Liver (tissue), 9 donors: ENCODE measurements around the gene RAI1. TPM values are rescaled to one million over a fixed set of nuclear protein-coding genes. Genes with fewer than 3 reads are reported as not detected.

ENCODE experiments used
- DNase-seq: peaks from one replicate; pipeline ENCODE4 v3.0.0-alpha.2; 2017; ENCODE audit warnings: low spot score
- H3K27ac ChIP-seq, 2 donors: one replicate each; pipeline ENCODE4 v1.7.0; 2013; ENCODE audit warnings: inconsistent platforms in 2 of 2, low read length in 2 of 2, control low read depth in 1 of 2, low read depth in 1 of 2, mild to moderate bottlenecking in 1 of 2
- H3K27me3 ChIP-seq, 4 donors: one replicate each; pipeline versions ENCODE4 v1.6.1 to v1.7.0; 2013; ENCODE audit warnings: low read length in 3 of 4, inconsistent platforms in 1 of 4, mild to moderate bottlenecking in 1 of 4, moderate library complexity in 1 of 4; ENCODE audit not compliant: control insufficient read depth in 4 of 4, insufficient read depth in 4 of 4
- H3K36me3 ChIP-seq, 4 donors: one replicate each; pipeline versions ENCODE4 v1.6.1 to v1.7.0; 2013; ENCODE audit warnings: low read length in 3 of 4, mild to moderate bottlenecking in 3 of 4, low read depth in 1 of 4, moderate library complexity in 1 of 4; ENCODE audit not compliant: control insufficient read depth in 4 of 4, insufficient read depth in 3 of 4
- H3K4me1 ChIP-seq, 4 donors: one replicate each; pipeline versions ENCODE4 v1.6.1 to v1.7.0; 2013; ENCODE audit warnings: low read length in 3 of 4, mild to moderate bottlenecking in 3 of 4, moderate library complexity in 1 of 4; ENCODE audit not compliant: control insufficient read depth in 4 of 4, insufficient read depth in 4 of 4
- H3K4me3 ChIP-seq, 3 donors: one replicate each; pipeline versions ENCODE4 v1.6.1 to v1.7.0; 2013; ENCODE audit warnings: low read length in 3 of 3, control low read depth in 1 of 3, low read depth in 1 of 3, mild to moderate bottlenecking in 1 of 3
- H3K9ac ChIP-seq, 2 donors: one replicate each; pipeline ENCODE4 v1.7.0; 2013; ENCODE audit warnings: low read length in 2 of 2, mild to moderate bottlenecking in 2 of 2, moderate library complexity in 2 of 2, control low read depth in 1 of 2, low read depth in 1 of 2
- H3K9me3 ChIP-seq, 4 donors: one replicate each; pipeline versions ENCODE4 v1.6.1 to v1.7.0; 2013; ENCODE audit warnings: low read length in 3 of 4; ENCODE audit not compliant: control insufficient read depth in 4 of 4
- ATF3 ChIP-seq: IDR thresholded peaks from 2 replicates; pipeline ENCODE4 v1.6.1; 2016; ENCODE audit warnings: antibody characterized with exemption
- CTCF ChIP-seq: fragments of 150-350 bp; IDR thresholded peaks from 2 replicates; pipeline ENCODE4 v1.5.1; 2017; ENCODE audit warnings: improper control_type of control experiment, low read depth, low read length; ENCODE audit not compliant: missing input control
- EGR1 ChIP-seq, 2 donors: IDR thresholded peaks; 2 replicates each; pipeline ENCODE4 v1.6.1; 2016 to 2018; ENCODE audit warnings: antibody characterized with exemption in 2 of 2, low read depth in 2 of 2
- FOXA1 ChIP-seq: IDR thresholded peaks from 2 replicates; pipeline ENCODE4 v1.6.1; 2016; ENCODE audit warnings: antibody characterized with exemption
- FOXA2 ChIP-seq: IDR thresholded peaks from 2 replicates; pipeline ENCODE4 v1.6.1; 2016; ENCODE audit warnings: antibody characterized with exemption
- GABPA ChIP-seq, 2 donors: IDR thresholded peaks in 1 of 2; conservative IDR thresholded peaks in 1 of 2; 2 replicates each; pipeline ENCODE4 v1.6.1; 2016; ENCODE audit warnings: antibody characterized with exemption in 2 of 2, mild to moderate bottlenecking in 1 of 2, moderate library complexity in 1 of 2
- HNF4A ChIP-seq, 2 donors: conservative IDR thresholded peaks; 2 replicates each; pipeline ENCODE4 v1.6.1; 2016; ENCODE audit warnings: antibody characterized with exemption in 2 of 2, mild to moderate bottlenecking in 2 of 2
- HNF4G ChIP-seq: IDR thresholded peaks from 2 replicates; pipeline ENCODE4 v1.6.1; 2016; ENCODE audit warnings: antibody characterized with exemption
- JUND ChIP-seq, 2 donors: IDR thresholded peaks; 2 replicates each; pipeline ENCODE4 v1.6.1; 2016; ENCODE audit warnings: antibody characterized with exemption in 2 of 2
- MAX ChIP-seq: IDR thresholded peaks from 2 replicates; pipeline ENCODE4 v1.6.1; 2016; ENCODE audit warnings: antibody characterized with exemption
- NR2F2 ChIP-seq: IDR thresholded peaks from 2 replicates; pipeline ENCODE4 v1.6.1; 2016; ENCODE audit warnings: antibody characterized with exemption
- RAD21 ChIP-seq, 2 donors: IDR thresholded peaks; 2 replicates each; pipeline ENCODE4 v1.6.1; 2016; ENCODE audit warnings: antibody characterized with exemption in 2 of 2, mild to moderate bottlenecking in 2 of 2
- RXRA ChIP-seq, 2 donors: IDR thresholded peaks; 2 replicates each; pipeline ENCODE4 v1.6.1; 2017 to 2018; ENCODE audit warnings: antibody characterized with exemption in 2 of 2, mild to moderate bottlenecking in 1 of 2
- SP1 ChIP-seq: IDR thresholded peaks from 2 replicates; pipeline ENCODE4 v1.6.1; 2018; ENCODE audit warnings: antibody characterized with exemption, mild to moderate bottlenecking
- TAF1 ChIP-seq: conservative IDR thresholded peaks from 2 replicates; pipeline ENCODE4 v1.6.1; 2016; ENCODE audit warnings: antibody characterized with exemption, mild to moderate bottlenecking
- YY1 ChIP-seq: IDR thresholded peaks from 2 replicates; pipeline ENCODE4 v1.6.1; 2016; ENCODE audit warnings: antibody characterized with exemption, mild to moderate bottlenecking
- ZBTB33 ChIP-seq: IDR thresholded peaks from 2 replicates; pipeline ENCODE4 v1.6.1; 2016; ENCODE audit warnings: antibody characterized with exemption
- WGBS: extraction: QIAGEN DNeasy Blood & Tissue Kit; methylation state at CpG from one replicate; pipeline ENCODE4 v1.1.7; 2013; 5-methylcytosine and 5-hydroxymethylcytosine counted together
- polyA plus RNA-seq, 2 donors: library from polyadenylated mRNA; stranded (reverse) in 1 of 2; unstranded in 1 of 2; fragments of 200-250 nt in 1 of 2; fragments of >200 nt in 1 of 2; fragmentation: Nextera tagmentation in 1 of 2; extraction: Ambion mirVana in 1 of 2; gene quantifications; one replicate each; pipeline versions ENCODE4 v1.2.1 to v1.2.3, GENCODE V29; 2013 to 2015
- total RNA-seq, 2 donors: library from RNA; depleted of rRNA; stranded (reverse); fragments of >200 nt; gene quantifications; one replicate each; pipeline ENCODE4 v1.2.3, GENCODE V29; 2014
- donor health status: healthy.
- donor health status: healthy.
- donor health status: healthy.
- donor health status: healthy.
- donor health status: healthy.

RAI1 gene
- total and polyA plus RNA-seq, 4 donors: 0.57 to 7.6 (median 5.3) TPM

- no peak for TF ChIP-seq SP1
Observed at GRCh38 chr17:17732444-17732843, 51.2 kb downstream of the RAI1 start (continued).

- 89% methylated on average over 9 of the region's 9 CpGs for WGBS
Observed at GRCh38 chr17:17732892-17733670, 51.8 kb downstream of the RAI1 start.

GRCh38 chr17:17736205-17737183, 55.2 kb downstream of the RAI1 start:
- no peaks in the 10 kb centered on the region for H3K9me3 ChIP-seq
- no peaks in the 10 kb centered on the region for H3K27me3 ChIP-seq
- H3K4me1 ChIP-seq: peaks cover 0 to 4% (median 2%) of the 10 kb centered on the region in 4 donors
- no peak overlapping the region for H3K4me3 ChIP-seq
- no peak for DNase-seq
- WGBS: 84% methylated on average over 5 of the region's 5 CpGs
- H3K27ac ChIP-seq: no peak overlapping the region
- H3K36me3 ChIP-seq: peaks cover 0 to 2% (median 0%) of the 10 kb centered on the region in 4 donors
- H3K9ac ChIP-seq: no peak overlapping the region
- TF ChIP-seq GABPA (IDR thresholded peaks at IDR 0.05 in 1 of 2, conservative IDR thresholded peaks at IDR 0.05 in 1 of 2) (no peak), RAD21 (IDR thresholded peaks at IDR 0.05) (no peak), MAX (no peak), EGR1 (IDR thresholded peaks at IDR 0.05; ENCODE audit: low read depth in 2 of 2) (no peak), ATF3 (no peak), TAF1 (no peak), FOXA1 (no peak), CTCF (no peak), RXRA (IDR thresholded peaks at IDR 0.05) (no peak), NR2F2 (no peak)

More at GRCh38 chr17:17732892-17733670, 51.8 kb downstream of the RAI1 start:
- H3K9ac ChIP-seq: no peak overlapping the region
- TF ChIP-seq RXRA (IDR thresholded peaks at IDR 0.05) (no peak), MAX (no peak), TAF1 (no peak), FOXA2 (no peak), NR2F2 (no peak), HNF4A (conservative IDR thresholded peaks at IDR 0.05) (no peak), EGR1 (IDR thresholded peaks at IDR 0.05; ENCODE audit: low read depth in 2 of 2) (no peak), ATF3 (no peak), FOXA1 (no peak), JUND (IDR thresholded peaks at IDR 0.05) (no peak), ZBTB33 (no peak), HNF4G (no peak), YY1 (no peak)
- H3K9me3 ChIP-seq: no peaks in the 10 kb centered on the region
- peaks cover 0 to 4% (median 0%) of the 10 kb centered on the region in 4 donors for H3K4me1 ChIP-seq
- H3K27ac ChIP-seq: no peak overlapping the region
- no peak for DNase-seq
- peaks cover 0 to 2% (median 0%) of the 10 kb centered on the region in 4 donors for H3K36me3 ChIP-seq
- no peak overlapping the region for H3K4me3 ChIP-seq
- no peaks in the 10 kb centered on the region for H3K27me3 ChIP-seq
